HepG2 (cell line): ENCODE data around the gene ATP11A. TPM values are rescaled to one million over a fixed set of nuclear protein-coding genes. Genes with fewer than 3 reads are reported as not detected.

Experiments
- ATAC-seq: fragments of 200-7000 bp; cut with Tn5 transposase; 3 replicates; pipeline ENCODE4 v1.9.1; 2020; ENCODE audit warnings: mild to moderate bottlenecking, moderate library complexity
- BruUV-seq: library from RNA; stranded (reverse); fragments of 400-500 nt; replicated peaks from 2 replicates; lab custom pipeline; 2021; lab: Mats Ljungman, UMichigan
- CTCF ChIA-PET: fragments of 300-600 bp; formaldehyde crosslinking; extraction: SDS; loops from one replicate; lab custom pipeline; 2021; ENCODE audit warnings: low total read pairs, inconsistent platforms, low intra/inter-chr PET ratio; lab: Yijun Ruan, JAX
- POLR2A ChIA-PET: fragments of 350-600 bp; sonication (Branson Sonifier 250); formaldehyde crosslinking; loops from one replicate; lab custom pipeline; 2020; ENCODE audit warnings: antibody characterized with exemption, inconsistent platforms; lab: Yijun Ruan, JAX
- DNase-seq: peaks from one replicate; pipeline ENCODE4 v3.0.0-alpha.2; 2015; ENCODE audit warnings: low spot score
- FAIRE-seq: peaks from 3 replicates; lab custom pipeline; 2011; peaks lifted over from hg19 to GRCh38; lab: Jason Lieb, UNC
- H2AFZ ChIP-seq: one replicate; pipeline ENCODE4 v1.6.1; 2011; ENCODE audit warnings: low read length, inconsistent platforms
- H3K27ac ChIP-seq: fragments of 300-600 bp; 3 replicates; pipeline ENCODE4 v1.8.0; 2011; ENCODE audit warnings: mixed run types, mild to moderate bottlenecking, mixed read lengths, low read length, inconsistent platforms; ENCODE audit not compliant: insufficient read depth; ENCODE audit errors: extremely low read length
- H3K27me3 ChIP-seq, 2 experiments: fragments of 200-600 bp in 1 of 2; 2 replicates in 1 of 2; 3 replicates in 1 of 2; pipeline versions ENCODE4 v1.6.0 to v1.8.0; 2011; ENCODE audit warnings: low read length in 2 of 2, mild to moderate bottlenecking in 2 of 2, moderate library complexity in 2 of 2, inconsistent platforms in 1 of 2; ENCODE audit not compliant: insufficient read depth in 2 of 2, control insufficient read depth in 1 of 2
- H3K36me3 ChIP-seq, 2 experiments: fragments of 200-600 bp in 1 of 2; replicated peaks in 1 of 2; 2 replicates in 1 of 2; 3 replicates in 1 of 2; pipeline versions ENCODE4 v1.5.1 to v1.8.0; 2011; ENCODE audit warnings: low read length in 2 of 2, inconsistent platforms in 1 of 2; ENCODE audit not compliant: insufficient read depth in 2 of 2, control insufficient read depth in 1 of 2
- H3K4me1 ChIP-seq: 2 replicates; pipeline ENCODE4 v1.5.1; 2012; ENCODE audit warnings: low read length, inconsistent platforms; ENCODE audit not compliant: insufficient read depth
- H3K4me2 ChIP-seq: 2 replicates; pipeline ENCODE4 v1.6.0; 2011; ENCODE audit warnings: low read depth, low read length, inconsistent platforms
- H3K4me3 ChIP-seq, 3 experiments: fragments of 200-600 bp in 1 of 3; sonication (generic), shearing (Covaris generic) in 1 of 3; replicated peaks in 1 of 3; 2 replicates each; pipeline ENCODE4 v1.5.1; 2011 to 2016; ENCODE audit warnings: low read length in 3 of 3, inconsistent platforms in 2 of 3, low read depth in 2 of 3, mild to moderate bottlenecking in 2 of 3, control low read depth in 1 of 3, mixed read lengths in 1 of 3; ENCODE audit not compliant: insufficient read depth in 1 of 3
- H3K79me2 ChIP-seq: one replicate; pipeline ENCODE4 v1.6.1; 2011; ENCODE audit warnings: low read length, inconsistent platforms; ENCODE audit not compliant: insufficient read depth
- H3K9ac ChIP-seq: 2 replicates; pipeline ENCODE4 v1.6.0; 2011; ENCODE audit warnings: mild to moderate bottlenecking, low read depth, low read length, inconsistent platforms; ENCODE audit not compliant: insufficient read depth
- H3K9me3 ChIP-seq: 2 replicates; pipeline ENCODE4 v1.5.1; 2012; ENCODE audit warnings: mild to moderate bottlenecking, low read length
- H4K20me1 ChIP-seq: 2 replicates; pipeline ENCODE4 v1.6.0; 2011; ENCODE audit warnings: inconsistent platforms, mild to moderate bottlenecking, low read length, moderate library complexity; ENCODE audit not compliant: insufficient read depth
- ELF1 ChIP-seq: sonication (generic); formaldehyde crosslinking; IDR thresholded peaks from 2 replicates; pipeline ENCODE4 v1.4.0; 2020; ENCODE audit warnings: missing genetic modification reagents
- ELF4 ChIP-seq: sonication (generic); formaldehyde crosslinking; IDR thresholded peaks from 2 replicates; pipeline ENCODE4 v1.5.0; 2020; ENCODE audit warnings: missing genetic modification reagents, mild to moderate bottlenecking, moderate library complexity, borderline replicate concordance
- ESRRA ChIP-seq: sonication (generic); formaldehyde crosslinking; IDR thresholded peaks from 2 replicates; pipeline ENCODE4 v1.5.1; 2020; ENCODE audit warnings: mild to moderate bottlenecking, low read depth, missing genetic modification reagents
- HNF4A ChIP-seq: sonication (generic); formaldehyde crosslinking; IDR thresholded peaks from 2 replicates; pipeline ENCODE4 v1.4.0; 2020; ENCODE audit warnings: missing genetic modification reagents
- HOXD1 ChIP-seq: sonication (generic); formaldehyde crosslinking; IDR thresholded peaks from 2 replicates; pipeline ENCODE4 v1.5.0; 2020; ENCODE audit warnings: missing genetic modification reagents
- MED13 ChIP-seq: sonication (generic); formaldehyde crosslinking; IDR thresholded peaks from 2 replicates; pipeline ENCODE4 v1.5.0; 2020; ENCODE audit warnings: missing genetic modification reagents
- MXD4 ChIP-seq: IDR thresholded peaks from 2 replicates; pipeline ENCODE4 v1.6.1; 2016; ENCODE audit warnings: mild to moderate bottlenecking, missing biosample characterization, missing genetic modification reagents
- PTBP1 ChIP-seq: fragments of 200-400 bp; formaldehyde crosslinking; IDR thresholded peaks from 2 replicates; pipeline ENCODE4 v1.6.1; 2018; ENCODE audit warnings: low read length, low read depth; ENCODE audit not compliant: poor library complexity, severe bottlenecking
- RARA ChIP-seq: IDR thresholded peaks from 2 replicates; pipeline ENCODE4 v1.6.1; 2016; ENCODE audit warnings: missing genetic modification reagents, missing compliant biosample characterization
- RNF2 ChIP-seq: fragments of 450-650 bp; conservative IDR thresholded peaks from 2 replicates; pipeline ENCODE4 v1.6.1; 2016; ENCODE audit warnings: low read depth
- SRSF1 ChIP-seq: fragments of 200-400 bp; formaldehyde crosslinking; optimal IDR thresholded peaks from 2 replicates; pipeline ENCODE3; 2017; ENCODE audit warnings: mild to moderate bottlenecking, low read depth, low read length, moderate library complexity
- TEAD3 ChIP-seq: optimal IDR thresholded peaks from 2 replicates; pipeline ENCODE3; 2016; ENCODE audit warnings: borderline replicate concordance
- TFDP2 ChIP-seq: sonication (generic); formaldehyde crosslinking; IDR thresholded peaks from 2 replicates; pipeline ENCODE4 v1.4.0; 2020; ENCODE audit warnings: missing genetic modification reagents
- U2AF2 ChIP-seq: fragments of 200-400 bp; formaldehyde crosslinking; IDR thresholded peaks from 2 replicates; pipeline ENCODE4 v1.6.1; 2017; ENCODE audit warnings: low read depth, mild to moderate bottlenecking, low read length
- ZBTB7A ChIP-seq: sonication (generic); formaldehyde crosslinking; IDR thresholded peaks from 2 replicates; pipeline ENCODE4 v1.8.0; 2022; ENCODE audit warnings: mild to moderate bottlenecking, missing genetic modification reagents
- ZBTB7B ChIP-seq: sonication (generic); formaldehyde crosslinking; IDR thresholded peaks from 2 replicates; pipeline ENCODE4 v1.4.0; 2020; ENCODE audit warnings: missing genetic modification reagents
- ZC3H13 ChIP-seq: sonication (generic); formaldehyde crosslinking; IDR thresholded peaks from 2 replicates; pipeline ENCODE4 v1.8.1; 2023; ENCODE audit warnings: mild to moderate bottlenecking, missing genetic modification reagents, moderate library complexity
- ZC3H4 ChIP-seq: sonication (generic); formaldehyde crosslinking; IDR thresholded peaks from 2 replicates; pipeline ENCODE4 v1.4.0; 2020; ENCODE audit warnings: missing genetic modification reagents, borderline replicate concordance
- ZFP91 ChIP-seq: sonication (generic); formaldehyde crosslinking; IDR thresholded peaks from 2 replicates; pipeline ENCODE4 v1.9.0; 2022; ENCODE audit warnings: missing genetic modification reagents, mild to moderate bottlenecking, borderline replicate concordance
- ZFX ChIP-seq: sonication (generic); formaldehyde crosslinking; IDR thresholded peaks from 2 replicates; pipeline ENCODE4 v1.4.0; 2020; ENCODE audit warnings: mild to moderate bottlenecking, low read depth, missing genetic modification reagents, moderate library complexity
- ZFY ChIP-seq: sonication (generic); formaldehyde crosslinking; IDR thresholded peaks from 2 replicates; pipeline ENCODE4 v1.4.0; 2020; ENCODE audit warnings: missing genetic modification reagents
- ZNF329 ChIP-seq: sonication (generic); formaldehyde crosslinking; IDR thresholded peaks from 2 replicates; pipeline ENCODE4 v1.9.0; 2021; ENCODE audit warnings: low read depth, mild to moderate bottlenecking, missing genetic modification reagents
- ZNF430 ChIP-seq: sonication (generic); formaldehyde crosslinking; IDR thresholded peaks from 2 replicates; pipeline ENCODE4 v1.9.0; 2021; ENCODE audit warnings: mild to moderate bottlenecking, missing genetic modification reagents
- ZNF451 ChIP-seq: sonication (generic); formaldehyde crosslinking; IDR thresholded peaks from 2 replicates; pipeline ENCODE4 v1.5.0; 2020; ENCODE audit warnings: mild to moderate bottlenecking, missing genetic modification reagents
- ZNF562 ChIP-seq: sonication (generic); formaldehyde crosslinking; IDR thresholded peaks from 2 replicates; pipeline ENCODE4 v1.8.0; 2022; ENCODE audit warnings: missing genetic modification reagents, borderline replicate concordance
- WGBS: methylation state at CpG from one replicate; pipeline ENCODE4 v1.1.6; 2017; ENCODE audit warnings: low lambda C conversion rate; 5-methylcytosine and 5-hydroxymethylcytosine counted together
- in situ Hi-C: cut with HindIII; loops from 2 replicates; pipeline ENCODE4 v1.10.0; 2017; ENCODE audit warnings: low pct_unique_long_range_greater_than_20kb; ENCODE audit not compliant: extremely low pct_ligation_motif_present
- intact Hi-C: fragments of 100-400 bp; cut with micrococcal nuclease; formaldehyde crosslinking; loops from one replicate; pipeline ENCODE4 v1.10.0; 2022; ENCODE audit not compliant: unreplicated experiment
- polyA plus RNA-seq, 8 experiments: library from polyadenylated mRNA; depleted of rRNA in 3 of 8; stranded (reverse) in 7 of 8; unstranded in 1 of 8; fragments of >200 nt; fragmentation: Illumina TruSeq in 4 of 8; extraction: Trizol in 4 of 8; gene quantifications; 2 replicates each; pipeline versions ENCODE4 v1.2.1 to v1.2.3, GENCODE V29; 2011 to 2016; ENCODE audit warnings: low read depth in 4 of 8, missing spikeins in 1 of 8, mixed read lengths in 1 of 8; ENCODE audit not compliant: insufficient read depth in 1 of 8
- total RNA-seq, 5 experiments: library from RNA; depleted of rRNA; stranded (reverse); fragments of >200 nt; fragmentation: Illumina TruSeq; extraction: Trizol; gene quantifications; 2 replicates each; pipeline ENCODE4 v1.2.3, GENCODE V29; 2016; ENCODE audit warnings: low read depth in 1 of 5

The ATP11A gene
- total and polyA plus RNA-seq, 2 of the 13 experiments (the other 11 are each of a cell fraction or from before 2014, with no cell fraction given): 18.4 to 20.1 TPM

GRCh38 chr13:112885782-112886268, 196.0 kb downstream of the ATP11A start:
- peak overlapping the region in 2 of 3 experiments; percentile 4 to 42; a peak in 3 of 6 replicates for H3K4me3 ChIP-seq
- in situ Hi-C loops (no loop called here), intact Hi-C loops (no loop called here)
- peaks cover 3 to 22% of the 10 kb centered on the region in 2 experiments; a peak in 3 of 5 replicates for H3K27me3 ChIP-seq
- H3K27ac ChIP-seq: peak overlapping the region; percentile 27
- H3K4me1 ChIP-seq: peaks cover 43% of the 10 kb centered on the region
- peaks cover 4 to 10% of the 10 kb centered on the region in 2 experiments; a peak in 4 of 5 replicates for H3K36me3 ChIP-seq
- H3K79me2 ChIP-seq: no peaks in the 10 kb centered on the region
- CTCF ChIA-PET: no interaction called here
- ATAC-seq (peak; percentile 88), DNase-seq (peak; percentile 71), FAIRE-seq (peak; percentile 75)
- no peaks in the 10 kb centered on the region for H3K9me3 ChIP-seq
- peak overlapping the region; percentile 30; the same call in 1 of the 2 replicates for H3K9ac ChIP-seq
- 16% methylated on average over 8 of the region's 25 CpGs for WGBS
- H3K4me2 ChIP-seq: peak overlapping the region; percentile 71
- no TSS peak for BruUV-seq
- no peak overlapping the region for H2AFZ ChIP-seq
- H4K20me1 ChIP-seq: no peaks in the 10 kb centered on the region
- POLR2A ChIA-PET: interaction anchor here (1.1 kb wide), 2 partner anchors 8 to 299 kb away, joined by 3 read pairs; no protein-coding TSS in a partner anchor
- 0 out of 2 replicates have a peak, but pooled peaks have one; percentile 60 for TF ChIP-seq HOXD1
- TF ChIP-seq HNF4A (CRISPR knock-in tag): no peak
- TF ChIP-seq ZFP91: peak; percentile 78
- TF ChIP-seq TFDP2 (CRISPR knock-in tag): peak; percentile 62
- TF ChIP-seq ZFX: peak; percentile 79
- peak; percentile 42; the same call in 1 of the 2 replicates for TF ChIP-seq ZNF430 (CRISPR knock-in tag)
- TF ChIP-seq RARA (CRISPR knock-in tag): no peak
- TF ChIP-seq ESRRA (CRISPR knock-in tag): no peak
- no peak for TF ChIP-seq ELF4 (CRISPR knock-in tag)
- TF ChIP-seq ZFY (CRISPR knock-in tag): peak; percentile 77
- peak; percentile 64; the same call in 1 of the 2 replicates for TF ChIP-seq ZBTB7B (CRISPR knock-in tag)
- 0 out of 2 replicates have a peak, but pooled peaks have one; percentile 13 for TF ChIP-seq ELF1 (CRISPR knock-in tag)
- no peak for TF ChIP-seq MXD4
- TF ChIP-seq ZBTB7A (CRISPR knock-in tag): 0 out of 2 replicates have a peak, but pooled peaks have one; percentile 73
- no peak for TF ChIP-seq U2AF2
- no peak for TF ChIP-seq ZC3H4 (CRISPR knock-in tag)
- TF ChIP-seq RNF2: no peak
- peak; percentile 38 for TF ChIP-seq SRSF1
- peak; percentile 72 for TF ChIP-seq ZNF451
- no peak for TF ChIP-seq ZNF562 (CRISPR knock-in tag)
- TF ChIP-seq TEAD3 (CRISPR knock-in tag): peak; percentile 57
- peak; percentile 98 for TF ChIP-seq ZC3H13 (CRISPR knock-in tag)
- no peak for TF ChIP-seq ZNF329 (CRISPR knock-in tag)
- no peak for TF ChIP-seq MED13
- no peak for TF ChIP-seq PTBP1
